Stimulated activated CD8-positive, alpha-beta memory T cell treated with anti-CD3 and anti-CD28 coated beads, Interleukin-7, amount 100 ng/mL, for 48 hours (primary cell): ENCODE data around the gene ZNF768.
A peak's percentile ranks its signal among the peaks of the same experiment; 100 is the strongest.
"Not testable (repeated sequence)": the region's sequence is repeated elsewhere in the genome, so short reads cannot be mapped to it uniquely, and the experiment has no call there.

Source experiments
- DNase-seq, 2 donors: peaks; one replicate each; pipeline ENCODE4 v3.0.0-alpha.2; 2020; ENCODE audit warnings: low read depth in 1 of 2; ENCODE audit errors: extremely low read depth in 1 of 2

The ZNF768 gene

GRCh38 chr16:30556125-30556473 is 29.7 kb upstream of the ZNF768 start:
- DNase-seq, result no peak

DNA sequence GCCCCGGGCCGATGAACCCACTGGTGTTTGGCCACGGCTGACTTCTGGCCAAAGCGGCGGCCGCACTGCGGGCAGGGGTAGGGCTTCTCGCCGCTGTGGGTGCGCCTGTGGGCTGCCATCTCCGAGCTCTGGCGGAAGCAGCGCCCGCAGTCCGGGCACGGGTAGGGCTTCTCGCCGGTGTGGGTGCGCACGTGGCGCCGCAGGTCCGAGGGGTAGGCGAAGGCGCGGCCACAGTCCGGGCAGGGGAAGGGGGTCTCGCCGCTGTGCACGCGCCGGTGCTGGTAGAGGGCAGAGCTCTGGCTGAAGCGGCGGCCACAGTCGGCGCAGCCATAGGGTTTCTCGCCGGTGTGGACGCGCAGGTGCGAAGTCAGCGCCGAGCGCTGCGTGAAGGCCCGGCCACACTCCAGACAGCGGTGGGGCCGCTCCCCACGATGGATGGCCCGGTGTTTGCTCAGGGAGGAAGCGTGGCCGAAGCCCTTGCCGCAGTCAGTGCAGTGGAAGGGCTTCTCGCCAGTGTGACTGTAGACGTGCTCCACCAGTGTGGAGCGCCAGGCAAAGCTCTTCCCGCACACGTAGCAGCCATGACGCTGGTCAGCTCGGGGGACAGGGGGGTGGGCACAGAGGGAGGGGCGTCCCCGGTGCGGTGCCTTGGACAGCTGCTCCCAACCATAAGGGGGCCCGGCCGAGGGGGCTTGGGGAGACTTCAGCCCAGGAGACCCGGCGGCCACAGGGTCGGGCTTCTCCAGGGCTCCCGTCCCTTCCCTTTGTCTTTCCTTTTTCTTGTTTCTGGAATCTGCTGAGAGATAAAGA is 29.2 kb upstream of the ZNF768 start:
- DNase-seq, result no peak

- no peak for DNase-seq
Measured at GRCh38 chr16:30554557-30555314, 28.4 kb upstream of the ZNF768 start.

- no peak for DNase-seq
Measured at GRCh38 chr16:30553393-30553899, 27.1 kb upstream of the ZNF768 start.

DNA sequence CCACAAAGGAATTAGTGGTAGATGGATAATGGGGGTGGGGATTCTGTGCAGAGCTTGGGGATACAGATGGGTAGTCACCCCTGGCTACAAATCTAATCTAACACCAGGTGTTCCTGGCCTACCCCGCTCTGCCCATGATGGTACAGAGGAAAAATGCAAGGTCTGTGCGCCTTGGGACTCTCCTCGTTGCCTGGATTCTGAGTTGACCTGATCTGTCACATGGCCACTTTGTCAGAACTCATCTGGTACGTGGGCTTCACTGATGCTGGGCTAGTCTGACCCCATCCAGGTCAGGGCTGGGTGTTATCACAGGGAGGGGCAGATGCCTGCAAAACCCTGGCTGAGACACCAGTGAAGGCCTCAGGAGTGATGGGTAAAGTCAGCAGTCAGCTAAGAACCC is 26.6 kb upstream of the ZNF768 start:
- no peak for DNase-seq

DNA sequence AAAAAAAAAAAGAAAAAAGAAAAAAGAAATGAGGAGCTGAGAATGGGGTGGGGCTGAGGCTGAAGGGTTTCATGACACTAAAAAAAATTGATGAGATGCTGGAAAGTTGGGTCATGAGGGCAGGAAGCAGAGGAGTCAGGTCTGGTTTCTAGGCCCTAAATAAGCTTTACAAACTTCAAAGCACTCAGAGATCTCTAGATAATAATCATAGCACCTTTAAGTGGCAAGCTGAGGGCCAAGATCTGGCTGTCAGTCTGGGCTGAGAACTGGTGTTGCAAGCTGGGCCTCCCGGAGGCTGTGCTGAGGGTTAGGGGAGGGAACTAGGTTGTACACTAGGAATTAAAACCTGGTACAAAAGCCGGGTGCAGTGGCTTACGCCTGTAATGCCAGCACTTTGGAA is 25.4 kb upstream of the ZNF768 start:
- DNase-seq, result peak in 1 of 2 donors; percentile 63

- no peak for DNase-seq
Measured at GRCh38 chr16:30548416-30549253, 22.3 kb upstream of the ZNF768 start.

DNA sequence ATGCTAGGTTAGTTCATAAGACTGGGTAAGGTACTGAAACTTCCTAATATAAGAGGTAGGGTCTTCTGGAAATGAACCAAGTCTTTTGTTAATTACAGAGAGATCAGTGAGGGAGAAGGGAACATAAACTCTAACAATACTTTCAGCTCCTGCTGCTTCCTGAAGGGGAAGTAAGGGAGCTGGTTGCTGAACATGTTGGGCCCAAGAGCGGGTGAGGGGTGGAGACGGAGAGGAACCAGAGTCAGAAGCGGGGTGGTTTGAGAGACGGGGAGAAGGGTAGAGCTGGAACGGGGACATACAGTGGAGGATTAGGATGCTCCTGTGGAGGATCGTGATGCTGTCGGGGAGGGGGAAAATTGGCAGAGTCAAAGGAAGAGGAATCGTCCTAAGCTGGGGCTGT is 19.7 kb upstream of the ZNF768 start:
- DNase-seq, result no peak

GRCh38 chr16:30543067-30543466 is 16.7 kb upstream of the ZNF768 start:
- DNase-seq, result no peak

DNA sequence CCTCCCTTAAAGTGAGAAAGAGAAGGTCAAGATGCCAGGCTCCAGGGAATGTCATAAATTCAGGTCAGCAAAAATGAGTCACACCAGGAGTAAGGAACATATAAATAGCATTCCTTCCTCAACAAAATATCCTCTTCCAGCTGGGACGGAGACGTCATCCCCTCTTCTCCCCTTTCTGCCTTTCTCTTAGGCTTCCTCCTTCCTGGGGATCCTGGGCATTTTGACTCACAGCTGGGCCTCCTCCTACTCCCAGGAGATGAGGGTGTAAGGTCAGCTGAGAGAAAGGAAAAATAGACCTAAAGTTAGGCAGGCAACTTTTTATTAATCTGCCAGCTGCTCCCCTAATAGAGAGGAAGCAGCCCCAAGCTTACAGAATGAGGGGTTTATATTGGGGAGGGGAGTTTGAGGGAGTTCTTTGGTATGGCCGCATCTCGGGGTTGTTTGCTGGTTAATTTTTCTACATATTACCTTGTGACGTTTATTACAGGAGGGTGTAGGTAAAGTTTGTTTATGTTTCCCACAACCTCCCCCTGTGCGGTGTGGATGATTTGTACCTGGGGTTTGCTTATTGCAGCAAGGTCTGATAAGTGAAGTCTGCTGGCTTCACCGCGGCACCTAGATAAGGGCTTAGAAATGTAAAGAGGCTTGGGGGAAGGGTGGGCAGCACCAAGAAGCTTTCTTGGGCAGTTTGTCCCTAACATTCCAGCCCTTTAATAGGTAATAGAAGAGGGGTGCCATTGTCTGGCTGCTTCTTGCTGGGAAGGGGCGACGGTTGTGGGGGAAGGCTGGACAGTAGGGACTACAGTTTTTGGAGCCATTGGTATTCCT is 15.3 kb upstream of the ZNF768 start:
- DNase-seq, result no peak

DNA sequence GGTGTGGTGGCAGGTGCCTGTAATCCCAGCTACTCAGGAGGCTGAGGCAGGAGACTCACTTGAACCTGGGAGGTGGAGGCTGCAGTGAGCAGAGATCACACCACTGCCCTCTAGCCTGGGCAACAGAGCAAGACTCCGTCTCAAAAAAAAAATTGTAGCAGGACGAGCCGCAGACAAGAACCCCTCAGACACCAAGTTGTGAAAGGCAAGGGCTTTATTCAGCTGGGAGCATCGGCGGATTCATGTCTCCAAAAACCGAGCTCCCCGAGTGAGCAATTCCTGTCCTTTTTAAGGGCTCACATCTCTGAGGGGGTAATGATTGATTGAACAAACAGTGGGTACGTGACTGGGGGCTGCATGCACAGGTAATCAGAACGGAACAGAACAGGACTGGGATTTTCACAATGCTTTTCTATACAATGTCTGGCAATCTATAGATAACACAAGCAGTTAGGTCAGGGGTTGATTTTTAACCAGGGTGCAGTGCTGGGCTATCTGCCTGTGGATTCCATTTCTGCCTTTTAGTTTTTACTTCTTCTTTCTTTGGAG is 14.6 kb upstream of the ZNF768 start:
- DNase-seq, result not testable (repeated sequence)

GRCh38 chr16:30539986-30540526 is 13.7 kb upstream of the ZNF768 start:
- DNase-seq, result not testable (repeated sequence)

- no peak for DNase-seq
Measured at GRCh38 chr16:30539000-30539964, 12.9 kb upstream of the ZNF768 start.

- not testable (repeated sequence) for DNase-seq
Measured at GRCh38 chr16:30536391-30537024, 10.1 kb upstream of the ZNF768 start.

DNA sequence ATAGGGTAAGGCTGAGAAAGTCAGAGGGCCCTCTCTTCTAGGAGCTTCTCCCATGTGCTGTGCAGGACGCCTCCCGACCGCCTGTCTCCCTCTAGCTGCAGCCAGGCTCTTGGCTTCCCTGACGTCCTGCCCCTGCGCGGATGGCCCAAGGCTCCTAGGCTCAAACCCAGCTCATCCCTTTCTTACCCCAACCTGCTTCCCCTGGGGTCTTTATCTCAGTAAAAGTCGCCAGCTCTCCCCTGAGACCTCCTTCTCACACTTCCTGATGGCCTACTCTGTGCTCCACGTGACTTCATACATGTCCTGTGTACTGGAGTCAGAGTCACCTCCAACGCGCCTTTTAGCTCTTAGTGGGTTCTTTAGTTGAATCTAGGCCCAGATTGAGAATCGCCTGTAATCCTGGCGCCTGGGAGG is 9.4 kb upstream of the ZNF768 start:
- DNase-seq, result peak; percentile 45 to 46

GRCh38 chr16:30535106-30535776 is 8.9 kb upstream of the ZNF768 start:
- no peak for DNase-seq

DNA sequence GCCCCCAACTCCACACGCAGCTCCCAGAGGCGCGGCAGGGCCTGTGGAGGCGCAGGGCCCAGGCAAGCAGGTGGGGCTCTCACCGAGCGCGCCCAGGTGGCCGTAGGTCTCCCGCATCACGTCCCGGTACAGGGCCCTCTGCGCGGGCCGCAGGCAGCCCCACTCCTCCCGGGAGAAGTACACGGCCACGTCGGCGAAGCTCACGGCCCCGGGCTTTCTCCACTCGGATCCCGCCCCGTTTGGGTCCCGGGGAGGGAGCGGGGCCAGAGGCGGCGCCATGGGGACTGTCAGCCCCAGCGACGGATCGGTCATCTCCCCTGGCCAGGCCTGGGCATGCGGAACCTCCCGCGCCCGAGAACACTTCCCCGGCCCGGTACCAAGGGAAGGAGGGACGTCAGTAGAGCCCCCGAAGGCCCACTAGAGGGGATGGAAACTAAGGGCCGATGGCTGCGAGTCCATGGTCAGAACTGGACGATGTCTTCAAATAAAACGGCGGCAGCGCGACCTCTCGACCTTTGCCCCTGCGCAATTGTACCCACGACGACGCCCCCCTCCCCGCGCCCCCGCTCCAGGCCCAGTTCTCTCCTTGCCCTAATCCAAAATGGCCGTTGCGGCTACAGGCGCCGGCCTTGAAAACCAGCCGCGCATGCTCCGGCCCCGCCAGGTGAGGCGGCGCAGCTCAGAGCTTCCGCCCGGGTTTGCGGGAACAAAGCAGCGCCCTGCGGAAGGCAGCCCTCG is 8.2 kb upstream of the ZNF768 start, which contains the start of gene ZNF747:
Gene ZNF747 (minus strand): TSS at position 491 of the 738 bp plus-strand sequence. CDS start 179 bp downstream, at position 312.
- peak; percentile 83 to 85 for DNase-seq
